Calu3 (cell line): ENCODE results near the gene FRG2B. TPM values are rescaled to one million over a fixed set of nuclear protein-coding genes. Genes with fewer than 3 reads are reported as not detected.
A peak's percentile ranks its signal among the peaks of the same experiment; 100 is the strongest.
"Not testable (repeated sequence)": the region's sequence is repeated elsewhere in the genome, so short reads cannot be mapped to it uniquely, and the experiment has no call there.

Experiments
- BruUV-seq: library from RNA; stranded (reverse); fragments of 400-500 nt; replicated peaks from 2 replicates; lab custom pipeline; 2021; lab: Mats Ljungman, UMichigan
- CTCF ChIA-PET: fragments of 300-600 bp; sonication (Branson Sonifier 250); formaldehyde crosslinking; loops from one replicate; lab custom pipeline; 2022; ENCODE audit warnings: antibody characterized with exemption; lab: Charles Lee
- DNase-seq: peaks from one replicate; pipeline ENCODE4 v3.0.0; 2022
- H3K27ac Mint-ChIP-seq: one replicate; pipeline ENCODE4 v1.8.0; 2022; ENCODE audit warnings: mixed read lengths; ENCODE audit not compliant: unreplicated experiment
- H3K27me3 Mint-ChIP-seq: one replicate; pipeline ENCODE4 v1.8.0; 2022; ENCODE audit warnings: mixed read lengths; ENCODE audit not compliant: unreplicated experiment
- H3K36me3 Mint-ChIP-seq: one replicate; pipeline ENCODE4 v1.8.0; 2022; ENCODE audit warnings: mild to moderate bottlenecking, moderate library complexity, mixed read lengths; ENCODE audit not compliant: insufficient read depth, unreplicated experiment
- H3K4me1 Mint-ChIP-seq: one replicate; pipeline ENCODE4 v1.8.0; 2022; ENCODE audit warnings: mild to moderate bottlenecking, low read depth, mixed read lengths; ENCODE audit not compliant: unreplicated experiment
- H3K4me3 Mint-ChIP-seq: one replicate; pipeline ENCODE4 v1.8.0; 2022; ENCODE audit warnings: mild to moderate bottlenecking, low read depth, moderate library complexity, mixed read lengths; ENCODE audit not compliant: unreplicated experiment
- H3K9me3 Mint-ChIP-seq: one replicate; pipeline ENCODE4 v1.8.0; 2022; ENCODE audit warnings: low read depth, mixed read lengths; ENCODE audit not compliant: unreplicated experiment
- CTCF ChIP-seq: fragments of 200-600 bp; IDR thresholded peaks from one replicate; pipeline ENCODE4 v1.8.0; 2022; ENCODE audit warnings: antibody characterized with exemption; ENCODE audit not compliant: unreplicated experiment
- intact Hi-C: fragments of 100-400 bp; cut with micrococcal nuclease; formaldehyde crosslinking; loops from one replicate; pipeline ENCODE4 v1.10.0; 2022; ENCODE audit not compliant: unreplicated experiment
- total RNA-seq: library from RNA; stranded (reverse); gene quantifications from 2 replicates; pipeline ENCODE4 v1.2.3, GENCODE V29; 2022

Gene FRG2B
- total RNA-seq, 1 experiment from 2014 or later, result not detected

GRCh38 chr10:133608855-133609254, 17.7 kb downstream of the FRG2B start:
- CTCF ChIA-PET, result no interaction called here
- peaks cover 60% of the 10 kb centered on the region for H3K27me3 Mint-ChIP-seq
- peak; percentile 4 for DNase-seq
- TF ChIP-seq CTCF, result peak; percentile 19
- H3K36me3 Mint-ChIP-seq, result no peaks in the 10 kb centered on the region
- H3K4me3 Mint-ChIP-seq, result no peak overlapping the region
- BruUV-seq, result no TSS peak
- no peak overlapping the region for H3K27ac Mint-ChIP-seq
- no peaks in the 10 kb centered on the region for H3K4me1 Mint-ChIP-seq
- H3K9me3 Mint-ChIP-seq, result peaks cover 3% of the 10 kb centered on the region
- intact Hi-C loops, result loop anchor here (2.0 kb wide), 1 partner anchor 170 kb away; no protein-coding TSS in a partner anchor

- H3K36me3 Mint-ChIP-seq, H3K4me3 Mint-ChIP-seq, H3K27ac Mint-ChIP-seq, intact Hi-C loops, BruUV-seq, DNase-seq, H3K4me1 Mint-ChIP-seq, CTCF ChIA-PET, H3K9me3 Mint-ChIP-seq: not testable (repeated sequence)
- H3K27me3 Mint-ChIP-seq, result peaks cover 46% of the 10 kb centered on the region
These were observed 23.2 kb downstream of the FRG2B start for GRCh38 chr10:133603434-133603833.

- no peak for TF ChIP-seq CTCF
- no peak for DNase-seq
- Mint-ChIP-seq H3K36me3 (no peaks in the 10 kb centered on the region), H3K9me3 (no peaks in the 10 kb centered on the region), H3K4me1 (no peaks in the 10 kb centered on the region), H3K4me3 (no peak overlapping the region), H3K27me3 (peaks cover 42% of the 10 kb centered on the region), H3K27ac (no peak overlapping the region)
- BruUV-seq, result no TSS peak
- CTCF ChIA-PET, result interaction anchor here (0.6 kb wide), 1 partner anchor 833 kb away, joined by 3 read pairs; no protein-coding TSS in a partner anchor
- intact Hi-C loops, result no loop called here
These were observed 25.9 kb downstream of the FRG2B start for GRCh38 chr10:133600657-133601056.

GRCh38 chr10:133599869-133600268, 26.7 kb downstream of the FRG2B start:
- H3K9me3 Mint-ChIP-seq, H3K36me3 Mint-ChIP-seq, BruUV-seq, H3K4me1 Mint-ChIP-seq, H3K27ac Mint-ChIP-seq, DNase-seq, H3K4me3 Mint-ChIP-seq, CTCF ChIA-PET, intact Hi-C loops: not testable (repeated sequence)
- peaks cover 46% of the 10 kb centered on the region for H3K27me3 Mint-ChIP-seq

- H3K4me1 Mint-ChIP-seq, result no peaks in the 10 kb centered on the region
- CTCF ChIA-PET, result no interaction called here
- H3K27ac Mint-ChIP-seq, result no peak overlapping the region
- no peaks in the 10 kb centered on the region for H3K36me3 Mint-ChIP-seq
- H3K9me3 Mint-ChIP-seq, result no peaks in the 10 kb centered on the region
- DNase-seq, result no peak
- no TSS peak for BruUV-seq
- H3K4me3 Mint-ChIP-seq, result no peak overlapping the region
- intact Hi-C loops, result no loop called here
- TF ChIP-seq CTCF, result no peak
- H3K27me3 Mint-ChIP-seq, result peaks cover 68% of the 10 kb centered on the region
These were observed 33.9 kb downstream of the FRG2B start for GRCh38 chr10:133592716-133593115.
